ENCODE results near the gene AUTS2.

Gene AUTS2

DNA sequence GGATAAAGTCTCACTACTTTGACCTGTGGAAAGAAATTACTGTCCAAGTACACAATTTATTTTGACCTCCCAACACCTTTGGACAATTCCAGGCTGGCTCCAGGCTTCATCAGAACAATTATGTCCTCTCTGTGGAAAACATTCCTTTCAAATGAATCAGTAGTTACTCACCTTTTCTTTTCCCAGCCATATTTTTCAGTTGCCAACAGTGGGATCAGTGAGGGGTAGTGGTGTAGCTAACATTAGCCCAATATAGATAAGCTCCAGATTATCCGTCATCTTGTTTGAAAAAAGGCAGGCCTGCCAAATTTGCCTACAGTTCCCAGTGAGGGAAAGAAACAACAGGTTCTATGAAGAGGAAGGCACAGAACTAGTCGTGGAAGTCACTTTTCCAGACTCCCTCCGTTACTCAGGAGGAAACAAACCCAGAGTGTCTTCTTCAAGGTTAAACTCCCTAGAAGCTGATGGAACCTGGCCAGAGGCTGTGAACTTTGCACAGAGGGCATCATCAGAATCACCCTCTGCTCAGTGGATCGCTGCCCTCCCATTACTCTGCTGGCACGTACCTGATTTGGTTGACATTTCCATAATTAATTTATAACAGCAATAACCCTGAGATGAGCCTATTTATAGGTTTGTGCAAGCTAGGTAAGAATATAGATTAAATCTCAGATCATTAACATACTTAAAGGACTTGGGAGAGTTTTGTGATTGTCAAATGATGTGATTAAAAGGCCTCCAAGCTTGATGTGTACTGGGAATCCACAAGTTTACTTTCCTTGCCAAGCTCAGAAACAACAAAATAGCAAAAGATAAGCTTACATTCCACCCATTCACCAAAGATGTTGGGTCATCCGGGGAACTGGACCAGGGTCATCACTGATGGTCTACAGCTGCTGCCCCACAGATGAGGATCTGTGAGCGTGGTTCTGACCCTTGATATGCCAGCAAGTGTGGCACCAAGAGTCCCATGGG is 879.0 kb downstream of the AUTS2 start:
- DNase-seq: no peak
- ATAC-seq (replicated peaks): no peak
- Mint-ChIP-seq H3K4me1 (no peaks in the 10 kb centered on the region), H3K27ac (no peak overlapping the region), H3K9me3 (no peaks in the 10 kb centered on the region), H3K4me3 (no peak overlapping the region), H3K36me3 (peaks cover 0 to 8% of the 10 kb centered on the region in 2 donors), H3K27me3 (no peaks in the 10 kb centered on the region)

DNA sequence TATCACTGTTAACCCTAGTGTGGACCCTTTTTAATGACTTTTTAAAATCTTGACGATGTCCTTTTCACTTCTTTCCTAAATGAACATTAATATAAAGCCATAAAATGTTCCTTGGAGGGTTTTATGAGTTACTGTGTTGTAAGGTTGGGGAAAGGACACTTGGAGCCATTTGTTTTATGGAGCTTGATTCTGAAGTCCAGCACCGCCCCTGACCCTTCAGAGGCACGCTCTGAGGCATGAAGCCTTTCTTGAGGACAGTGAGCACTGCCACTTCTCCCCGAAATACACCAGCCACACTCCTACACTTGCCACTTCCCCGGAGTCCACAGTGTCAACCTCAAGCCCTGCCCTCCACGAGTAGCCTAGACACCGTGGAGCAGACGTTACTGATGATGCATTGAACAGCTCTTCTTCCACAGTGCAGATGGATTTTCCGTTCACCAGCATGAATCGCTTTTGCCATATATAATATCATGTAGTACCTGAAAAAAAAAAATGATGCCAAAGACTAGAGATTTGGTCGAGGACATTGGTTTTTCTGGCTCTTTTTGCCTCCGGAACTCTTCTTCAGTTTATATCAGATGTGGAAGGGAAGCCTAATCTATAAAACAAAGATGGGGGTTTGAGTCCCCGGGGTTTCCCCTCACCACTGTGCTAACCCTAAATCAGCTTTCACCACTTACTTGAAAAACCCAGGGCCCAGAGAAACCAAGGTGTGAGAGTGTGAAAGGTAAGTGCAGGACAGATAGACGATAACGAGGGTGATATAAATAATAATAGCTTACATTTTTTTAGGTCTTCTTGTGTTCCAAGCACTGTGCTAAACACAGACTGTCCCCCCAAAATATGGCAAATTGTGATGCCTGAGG is 881.1 kb downstream of the AUTS2 start:
- no peak overlapping the region for H3K4me3 Mint-ChIP-seq
- ATAC-seq (replicated peaks) (no peak), DNase-seq (no peak)
- peaks cover 0 to 12% of the 10 kb centered on the region in 2 donors for H3K36me3 Mint-ChIP-seq
- no peak overlapping the region for H3K27ac Mint-ChIP-seq
- no peaks in the 10 kb centered on the region for H3K4me1 Mint-ChIP-seq
- H3K9me3 Mint-ChIP-seq: no peaks in the 10 kb centered on the region
- no peaks in the 10 kb centered on the region for H3K27me3 Mint-ChIP-seq

- H3K9me3 Mint-ChIP-seq: no peaks in the 10 kb centered on the region
- no peaks in the 10 kb centered on the region for H3K27me3 Mint-ChIP-seq
- no peak for ATAC-seq (replicated peaks)
- no peak for DNase-seq
- H3K4me3 Mint-ChIP-seq: no peak overlapping the region
- no peaks in the 10 kb centered on the region for H3K4me1 Mint-ChIP-seq
- H3K36me3 Mint-ChIP-seq: peaks cover 5 to 18% of the 10 kb centered on the region in 2 donors
- H3K27ac Mint-ChIP-seq: no peak overlapping the region
Measured at GRCh38 chr7:70480927-70481569, 882.8 kb downstream of the AUTS2 start.

- Mint-ChIP-seq H3K27me3 (no peaks in the 10 kb centered on the region), H3K27ac (no peak overlapping the region), H3K36me3 (peaks cover 5 to 18% of the 10 kb centered on the region in 2 donors), H3K4me1 (no peaks in the 10 kb centered on the region), H3K9me3 (no peaks in the 10 kb centered on the region), H3K4me3 (no peak overlapping the region)
- DNase-seq (no peak), ATAC-seq (replicated peaks) (no peak)
Measured at GRCh38 chr7:70481570-70482123, 883.4 kb downstream of the AUTS2 start.

DNA sequence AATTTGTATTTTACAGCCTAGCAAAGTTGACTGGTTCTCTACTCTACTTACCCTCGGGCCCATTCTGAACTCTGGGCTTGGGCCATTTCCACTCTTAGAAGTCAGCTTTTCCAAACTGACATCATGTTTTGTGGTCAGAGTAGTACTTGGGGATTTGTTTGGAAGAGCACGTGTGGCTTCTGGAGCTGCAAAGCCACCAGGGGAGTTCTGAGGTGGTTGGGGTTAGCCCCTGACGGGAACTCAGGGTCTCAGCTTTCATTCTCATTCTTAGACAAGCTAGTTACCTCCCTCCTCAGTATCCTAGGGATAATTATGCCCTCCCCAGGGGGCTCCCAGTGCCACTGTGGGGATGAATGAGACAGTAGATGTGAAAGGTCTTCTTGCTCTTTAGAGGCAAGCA is 886.0 kb downstream of the AUTS2 start:
- Mint-ChIP-seq H3K27me3 (no peaks in the 10 kb centered on the region), H3K36me3 (peaks cover 5 to 18% of the 10 kb centered on the region in 2 donors), H3K4me1 (no peaks in the 10 kb centered on the region), H3K4me3 (no peak overlapping the region), H3K27ac (no peak overlapping the region), H3K9me3 (no peaks in the 10 kb centered on the region)
- no peak for DNase-seq
- ATAC-seq (replicated peaks): no peak

DNA sequence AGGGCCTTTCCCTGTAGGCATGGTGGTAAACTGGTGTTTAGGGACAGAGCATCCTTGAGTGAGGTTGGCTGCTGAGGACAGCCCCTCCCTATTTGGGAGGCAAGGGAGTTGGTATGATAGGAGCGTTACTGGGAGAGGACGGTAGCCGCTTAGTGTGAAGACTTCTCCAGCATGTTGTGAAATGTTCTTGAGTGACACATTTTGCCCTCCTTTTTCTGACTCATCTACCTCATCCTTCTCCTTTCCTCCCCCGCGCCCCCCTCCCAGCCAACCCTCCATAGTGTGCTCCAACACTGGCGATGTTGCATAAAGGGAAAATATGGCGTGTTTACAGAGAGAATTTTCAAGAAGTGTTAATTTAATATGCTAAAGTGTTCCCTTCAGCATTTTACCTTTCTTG is 888.7 kb downstream of the AUTS2 start:
- DNase-seq (no peak), ATAC-seq (replicated peaks) (no peak)
- Mint-ChIP-seq H3K27me3 (no peaks in the 10 kb centered on the region), H3K27ac (no peak overlapping the region), H3K36me3 (peaks cover 5 to 10% of the 10 kb centered on the region in 2 donors), H3K4me3 (no peak overlapping the region), H3K9me3 (no peaks in the 10 kb centered on the region), H3K4me1 (no peaks in the 10 kb centered on the region)

GRCh38 chr7:70487428-70487827 is 889.2 kb downstream of the AUTS2 start:
- Mint-ChIP-seq H3K9me3 (no peaks in the 10 kb centered on the region), H3K36me3 (peaks cover 5 to 10% of the 10 kb centered on the region in 2 donors), H3K27ac (no peak overlapping the region), H3K27me3 (no peaks in the 10 kb centered on the region), H3K4me3 (no peak overlapping the region), H3K4me1 (no peaks in the 10 kb centered on the region)
- no peak for ATAC-seq (replicated peaks)
- no peak for DNase-seq

DNA sequence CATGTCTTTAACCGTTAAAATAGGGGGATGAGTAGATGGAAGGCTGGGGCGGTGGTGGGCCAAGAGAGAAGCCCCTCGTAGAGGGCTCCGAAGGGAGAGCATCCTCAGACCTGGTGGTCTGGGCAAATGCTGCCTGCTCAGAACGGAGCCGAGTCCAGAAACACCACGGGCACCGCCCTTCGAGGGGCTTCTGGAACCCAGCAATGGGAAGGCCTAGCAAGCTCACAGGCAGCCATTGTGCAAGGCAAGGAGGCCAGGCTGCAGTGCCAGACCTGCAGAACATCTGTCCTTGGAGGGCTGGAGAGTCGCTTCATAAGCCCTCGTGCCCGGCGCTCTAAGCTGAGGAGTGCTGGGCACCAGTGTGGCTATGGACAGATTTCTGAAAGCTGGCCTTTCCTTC is 889.6 kb downstream of the AUTS2 start:
- Mint-ChIP-seq H3K36me3 (peaks cover 5 to 10% of the 10 kb centered on the region in 2 donors), H3K4me1 (no peaks in the 10 kb centered on the region), H3K4me3 (no peak overlapping the region), H3K27ac (no peak overlapping the region), H3K9me3 (no peaks in the 10 kb centered on the region), H3K27me3 (no peaks in the 10 kb centered on the region)
- ATAC-seq (replicated peaks) (no peak), DNase-seq (no peak)

DNA sequence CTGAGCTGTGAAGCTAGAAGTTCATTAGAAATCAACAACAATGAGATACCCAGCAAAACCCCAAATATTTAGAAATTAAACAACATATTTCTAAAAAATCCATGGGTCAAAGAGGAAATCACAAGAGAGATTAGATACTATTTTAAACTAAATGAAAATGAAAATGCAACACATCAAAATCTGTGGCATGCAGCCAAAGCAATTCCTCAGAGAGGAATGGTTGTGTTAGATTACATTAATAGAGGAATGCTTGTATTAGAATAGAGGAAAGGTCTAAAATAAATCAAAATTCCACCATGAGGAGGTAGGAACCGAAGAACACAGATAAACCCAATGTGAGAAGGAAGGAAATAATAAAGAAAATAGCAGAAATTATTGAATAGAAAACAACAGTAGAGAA is 891.5 kb downstream of the AUTS2 start:
- no peak overlapping the region for H3K27ac Mint-ChIP-seq
- no peaks in the 10 kb centered on the region for H3K4me1 Mint-ChIP-seq
- no peak for ATAC-seq (replicated peaks)

GRCh38 chr7:70492625-70493024 is 894.4 kb downstream of the AUTS2 start:
- Mint-ChIP-seq H3K4me1 (no peaks in the 10 kb centered on the region), H3K4me3 (no peak overlapping the region), H3K9me3 (no peaks in the 10 kb centered on the region), H3K27ac (no peak overlapping the region), H3K27me3 (no peaks in the 10 kb centered on the region), H3K36me3 (no peaks in the 10 kb centered on the region)
- ATAC-seq (replicated peaks) (no peak), DNase-seq (no peak)

More for the DNA sequence above, 891.5 kb downstream of the AUTS2 start:
- no peaks in the 10 kb centered on the region for H3K27me3 Mint-ChIP-seq
- H3K4me3 Mint-ChIP-seq: no peak overlapping the region
- DNase-seq: no peak
- H3K9me3 Mint-ChIP-seq: no peaks in the 10 kb centered on the region
- peaks cover 1 to 2% of the 10 kb centered on the region in 2 donors for H3K36me3 Mint-ChIP-seq

DNA sequence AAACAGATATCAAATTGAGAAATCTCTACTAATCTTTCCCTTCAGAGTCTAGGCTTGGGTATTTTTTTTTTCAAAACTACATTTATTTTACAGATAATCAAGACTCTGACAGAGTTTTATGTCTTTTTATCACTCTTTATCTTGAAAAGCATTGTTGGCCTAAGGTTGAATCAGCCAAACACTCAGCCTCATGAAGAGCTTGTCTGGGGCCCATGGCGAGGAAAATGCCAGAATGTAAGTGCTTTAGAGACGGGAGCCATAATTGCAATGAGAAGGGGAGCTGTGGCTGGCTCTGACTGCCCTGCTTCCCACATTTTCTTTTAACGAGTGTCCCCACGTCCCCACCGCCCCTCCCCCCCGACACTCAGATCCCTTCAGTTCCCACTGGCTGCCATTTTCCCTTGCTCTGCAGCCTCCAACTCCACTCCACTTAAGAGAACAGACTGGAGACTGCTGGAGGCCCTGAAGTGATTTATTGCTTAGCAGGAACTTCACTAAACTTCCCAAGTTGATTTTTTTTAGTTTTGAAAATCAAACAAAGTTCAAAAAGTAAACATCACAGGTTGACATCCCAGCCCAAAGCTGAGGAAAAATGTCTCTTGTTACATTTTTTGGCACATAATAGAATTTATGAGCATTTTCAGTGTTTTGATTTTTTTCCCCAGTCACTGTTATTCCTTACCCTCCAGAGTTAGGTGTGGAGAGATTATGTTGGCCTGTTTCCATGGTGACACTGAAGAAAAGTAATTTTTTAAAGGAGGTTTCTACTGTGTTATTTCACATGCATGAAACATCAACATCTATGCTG is 896.2 kb downstream of the AUTS2 start:
- Mint-ChIP-seq H3K4me1 (no peaks in the 10 kb centered on the region), H3K27me3 (no peaks in the 10 kb centered on the region), H3K27ac (no peak overlapping the region), H3K9me3 (no peaks in the 10 kb centered on the region), H3K36me3 (no peaks in the 10 kb centered on the region), H3K4me3 (no peak overlapping the region)
- no peak for DNase-seq
- no peak for ATAC-seq (replicated peaks)

DNA sequence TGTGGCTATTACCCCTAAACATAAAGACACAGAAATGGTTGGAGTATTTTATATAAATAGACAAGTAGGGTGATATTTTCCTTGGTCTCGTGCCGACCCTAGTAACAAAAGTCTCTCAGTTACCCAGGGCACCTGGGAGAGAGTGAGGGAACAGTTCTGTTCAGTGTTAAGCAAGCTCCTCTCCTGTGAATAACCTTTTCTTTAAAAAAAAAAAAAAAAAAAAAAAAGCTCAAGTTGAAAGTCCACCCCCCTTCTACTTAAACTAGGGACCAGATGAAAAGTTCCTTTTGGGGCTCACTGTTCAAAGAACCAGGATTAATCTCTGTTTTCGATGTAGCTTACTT is 896.7 kb downstream of the AUTS2 start:
- ATAC-seq (replicated peaks) (no peak), DNase-seq (no peak)
- H3K4me3 Mint-ChIP-seq: no peak overlapping the region
- no peak overlapping the region for H3K27ac Mint-ChIP-seq
- no peaks in the 10 kb centered on the region for H3K36me3 Mint-ChIP-seq
- no peaks in the 10 kb centered on the region for H3K4me1 Mint-ChIP-seq
- no peaks in the 10 kb centered on the region for H3K27me3 Mint-ChIP-seq
- no peaks in the 10 kb centered on the region for H3K9me3 Mint-ChIP-seq

- Mint-ChIP-seq H3K4me1 (no peaks in the 10 kb centered on the region), H3K27me3 (no peaks in the 10 kb centered on the region), H3K9me3 (no peaks in the 10 kb centered on the region), H3K4me3 (no peak overlapping the region), H3K36me3 (peaks cover 0 to 2% of the 10 kb centered on the region in 2 donors), H3K27ac (no peak overlapping the region)
- DNase-seq (no peak), ATAC-seq (replicated peaks) (no peak)
Measured at GRCh38 chr7:70497793-70498192, 899.5 kb downstream of the AUTS2 start.
